GM21526 (cell line): ENCODE results near the gene DMPK.

Experiments
- ATAC-seq: cut with Tn5 transposase; IDR thresholded peaks from one replicate; pipeline ENCODE4 v1.9.1; 2021; ENCODE audit warnings: moderate library complexity; ENCODE audit not compliant: unreplicated experiment, low FRiP score

Gene DMPK

GRCh38 chr19:45771311-45771933 lies 10.9 kb downstream of the DMPK start:
- no peak for ATAC-seq

DNA sequence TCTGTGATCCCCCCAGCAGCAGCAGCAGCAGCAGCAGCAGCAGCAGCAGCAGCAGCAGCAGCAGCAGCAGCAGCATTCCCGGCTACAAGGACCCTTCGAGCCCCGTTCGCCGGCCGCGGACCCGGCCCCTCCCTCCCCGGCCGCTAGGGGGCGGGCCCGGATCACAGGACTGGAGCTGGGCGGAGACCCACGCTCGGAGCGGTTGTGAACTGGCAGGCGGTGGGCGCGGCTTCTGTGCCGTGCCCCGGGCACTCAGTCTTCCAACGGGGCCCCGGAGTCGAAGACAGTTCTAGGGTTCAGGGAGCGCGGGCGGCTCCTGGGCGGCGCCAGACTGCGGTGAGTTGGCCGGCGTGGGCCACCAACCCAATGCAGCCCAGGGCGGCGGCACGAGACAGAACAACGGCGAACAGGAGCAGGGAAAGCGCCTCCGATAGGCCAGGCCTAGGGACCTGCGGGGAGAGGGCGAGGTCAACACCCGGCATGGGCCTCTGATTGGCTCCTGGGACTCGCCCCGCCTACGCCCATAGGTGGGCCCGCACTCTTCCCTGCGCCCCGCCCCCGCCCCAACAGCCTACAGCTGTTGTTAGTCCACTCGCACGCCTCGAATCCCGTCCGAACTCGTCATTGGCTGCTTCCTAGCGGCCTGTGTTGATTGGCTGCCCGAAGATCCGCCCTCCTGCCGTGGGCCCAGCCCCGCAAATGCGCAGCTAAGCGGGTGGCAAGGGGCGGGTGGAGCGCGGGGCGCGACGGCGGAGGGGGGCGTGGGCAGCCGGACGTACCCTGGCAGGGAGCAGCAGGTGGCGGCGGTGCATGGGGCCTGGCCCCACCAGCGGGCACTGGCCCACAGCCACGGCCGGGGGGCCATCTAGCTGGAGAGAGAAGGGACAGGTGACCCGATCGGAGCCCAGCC lies 11.8 kb downstream of the DMPK start:
- peak; percentile 42 for ATAC-seq

GRCh38 chr19:45769821-45770191 lies 12.5 kb downstream of the DMPK start:
- ATAC-seq: no peak

DNA sequence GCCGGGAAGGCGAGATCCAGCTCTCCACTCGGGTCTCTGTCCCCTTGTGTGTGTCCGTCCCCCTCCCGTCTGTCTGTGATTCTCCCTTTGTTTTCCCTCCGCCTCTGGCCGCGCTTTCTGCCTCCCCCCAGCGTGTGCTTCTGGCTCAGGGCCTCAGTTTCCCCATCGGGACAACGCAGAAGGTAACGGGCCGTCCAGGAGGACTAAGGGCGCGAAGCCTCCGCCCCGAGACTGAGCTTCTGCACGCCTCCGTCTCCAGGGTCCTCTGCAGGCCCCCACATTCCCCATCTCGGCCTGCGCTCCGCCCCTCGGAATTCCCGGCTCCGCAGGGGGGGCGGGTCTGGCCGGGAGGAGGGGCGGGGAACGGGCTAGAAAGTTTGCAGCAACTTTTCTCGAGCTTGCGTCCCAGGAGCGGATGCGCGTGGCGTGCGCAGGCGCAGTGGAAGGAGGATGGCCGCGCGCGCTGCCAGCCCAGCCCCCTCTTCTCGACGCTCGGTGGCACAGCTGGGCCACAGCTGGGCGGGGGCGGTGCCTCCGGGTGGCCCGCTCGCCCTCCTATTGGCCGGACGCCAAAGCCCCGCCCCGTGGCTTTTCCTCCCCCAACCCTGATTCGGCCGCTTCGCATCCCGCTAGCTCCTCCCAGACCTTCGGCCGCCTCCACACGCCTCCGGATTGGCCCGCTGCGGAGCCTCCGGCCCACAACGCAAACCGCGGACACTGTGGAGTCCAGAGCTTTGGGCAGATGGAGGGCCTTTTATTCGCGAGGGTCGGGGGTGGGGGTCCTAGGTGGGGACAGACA lies 13.1 kb downstream of the DMPK start, which contains the start of gene SIX5:
SIX5 (minus strand) TSS at position 269 of the 799 bp plus-strand sequence. CDS start 408 bp downstream, outside the sequence.
- peak; percentile 64 for ATAC-seq

DNA sequence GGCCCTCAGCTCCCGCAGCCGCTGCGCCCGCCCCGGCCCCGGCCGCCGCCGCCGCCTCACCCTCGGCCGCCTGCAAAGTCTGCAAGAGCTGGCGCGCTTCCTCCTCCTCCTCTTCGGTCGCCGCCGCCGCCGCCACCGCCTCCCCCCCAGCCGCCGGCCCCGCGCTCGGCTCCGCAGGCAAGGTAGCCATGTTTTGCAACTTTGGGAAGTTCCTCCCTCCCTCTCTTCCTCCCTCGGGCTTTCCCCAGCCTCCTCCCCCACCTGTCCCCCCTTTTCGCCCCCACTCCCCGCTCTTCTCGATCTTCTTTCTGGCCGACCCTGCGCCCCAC lies 13.7 kb downstream of the DMPK start:
- no peak for ATAC-seq

DNA sequence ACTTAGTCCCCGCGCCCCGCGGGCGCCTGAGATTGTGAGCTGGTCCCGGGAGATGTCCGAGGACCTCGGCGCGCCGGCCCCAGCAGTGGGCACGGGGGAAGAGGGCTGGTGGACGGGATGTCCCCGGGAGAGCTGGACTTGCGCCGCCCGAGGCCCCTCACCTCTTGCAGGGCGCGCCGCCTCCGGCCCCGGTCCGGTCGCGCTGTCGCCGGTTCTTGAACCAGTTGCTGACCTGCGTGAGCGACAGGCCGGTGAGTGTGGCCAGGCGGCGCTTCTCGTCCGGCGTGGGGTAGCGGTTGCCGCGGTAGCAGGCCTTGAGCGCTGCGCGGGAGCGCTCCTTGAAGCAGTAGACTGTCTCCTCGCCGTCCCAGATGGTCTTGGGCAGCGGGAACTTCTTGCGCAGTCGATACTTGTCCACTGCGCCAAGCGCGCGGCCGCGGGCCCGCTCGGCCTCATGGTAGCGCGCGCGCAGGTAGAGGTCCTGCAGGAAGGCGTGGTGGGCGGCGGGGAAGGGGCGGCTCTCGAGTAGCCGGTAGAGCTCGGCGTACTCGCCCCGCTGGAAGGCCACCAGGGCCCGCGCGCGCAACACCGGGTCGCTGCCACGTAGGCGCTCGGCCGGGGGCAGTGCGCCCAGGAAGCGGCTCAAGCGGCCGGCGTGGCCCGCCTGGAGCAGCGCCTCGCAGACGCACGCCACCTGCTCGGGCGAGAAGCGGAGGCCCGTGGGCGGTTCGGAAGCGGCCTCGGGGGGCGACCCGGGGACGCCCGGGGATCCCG lies 14.2 kb downstream of the DMPK start:
- no peak for ATAC-seq

DNA sequence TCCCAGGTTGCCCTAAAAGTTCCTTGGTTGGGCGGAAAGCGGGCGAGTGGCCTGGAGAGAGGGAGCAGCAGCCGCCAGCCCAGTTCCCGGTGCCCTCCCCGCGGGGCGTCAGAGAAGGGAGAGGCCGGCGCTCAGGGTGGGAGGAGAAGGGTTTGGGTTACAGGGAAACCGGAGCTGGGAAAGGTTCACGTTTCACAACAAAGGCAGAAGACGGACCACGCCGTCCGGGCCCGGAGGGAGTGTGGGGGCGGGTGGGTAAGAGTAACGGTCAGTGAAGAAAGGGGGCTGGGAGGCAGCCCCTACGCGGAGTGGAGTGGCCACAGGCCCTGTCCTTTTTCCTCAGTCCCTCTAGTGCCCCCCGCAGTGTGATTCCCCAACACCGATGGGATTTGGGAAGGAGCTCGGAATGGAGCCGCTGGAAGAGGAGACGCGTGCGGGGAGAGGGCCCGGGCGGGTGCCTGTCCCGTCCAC lies 14.8 kb downstream of the DMPK start:
- no peak for ATAC-seq

- no peak for ATAC-seq
Measured at GRCh38 chr19:45766869-45767346, 15.4 kb downstream of the DMPK start.

GRCh38 chr19:45766296-45766868 lies 15.9 kb downstream of the DMPK start:
- no peak for ATAC-seq

DNA sequence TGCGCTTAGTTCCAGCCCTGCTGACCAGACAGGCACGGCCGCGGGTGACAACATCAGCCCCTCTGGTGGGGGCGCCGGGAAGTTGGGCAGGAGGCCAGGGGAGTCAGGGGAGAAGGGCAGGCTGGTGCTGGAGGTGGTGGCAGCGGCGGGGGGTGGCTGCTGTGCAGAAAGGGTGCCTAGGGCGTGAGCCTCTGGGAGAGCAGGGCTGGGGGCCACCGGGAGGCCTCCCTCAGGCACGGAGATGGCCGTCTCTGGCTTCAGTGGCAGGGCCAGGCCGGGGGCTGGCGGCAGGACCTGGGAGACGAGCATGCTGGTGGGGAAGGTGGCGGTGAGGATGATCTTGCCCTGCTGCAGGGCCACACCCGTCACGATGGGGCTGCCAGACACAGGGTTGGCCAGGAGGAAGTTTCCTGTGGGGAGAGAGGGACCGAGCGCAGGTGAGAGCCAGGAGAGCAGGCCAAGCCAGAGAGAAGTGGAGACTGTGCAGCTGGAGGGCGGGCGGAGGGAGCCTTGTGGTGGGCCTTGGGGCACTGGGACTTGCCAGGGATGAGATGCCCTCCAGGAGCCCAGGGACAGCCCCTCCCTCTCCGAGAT lies 16.5 kb downstream of the DMPK start:
- no peak for ATAC-seq

DNA sequence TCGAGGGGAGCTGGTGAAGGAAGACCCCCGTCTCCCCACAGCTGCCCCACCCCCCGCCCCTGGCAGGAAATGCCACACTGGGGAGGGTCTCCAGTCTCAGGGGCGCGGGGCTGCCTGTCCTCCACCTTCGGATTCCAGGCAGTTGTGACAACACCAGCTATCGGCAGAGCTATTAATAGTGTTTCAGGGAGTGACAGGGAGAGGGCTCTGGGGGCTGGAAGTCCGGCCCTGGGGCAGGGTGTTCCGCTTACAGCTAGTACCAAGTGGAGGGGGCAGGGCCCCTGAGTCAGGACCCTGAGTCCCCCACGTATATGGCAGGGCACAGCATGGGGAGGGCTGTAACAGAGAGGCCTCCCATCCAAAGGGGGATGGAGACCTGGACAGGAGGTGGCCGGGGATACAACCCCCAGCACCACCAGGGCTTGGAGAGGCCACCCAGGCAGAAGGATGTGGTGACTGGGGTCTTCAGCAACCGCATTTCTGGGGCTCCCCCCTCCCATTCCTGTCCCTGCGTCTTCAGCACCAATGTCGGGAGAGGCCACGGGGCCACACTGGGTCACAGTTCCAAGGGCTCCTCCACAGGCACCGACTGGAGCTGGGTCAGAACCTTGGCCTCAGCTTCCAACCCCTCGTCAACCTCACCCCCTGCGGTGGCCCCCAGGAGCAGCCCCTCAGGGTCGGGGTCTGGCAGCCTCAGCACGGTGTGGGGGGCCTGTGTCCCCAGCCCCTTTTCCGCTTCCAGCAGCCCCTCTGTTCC lies 17.2 kb downstream of the DMPK start:
- ATAC-seq: no peak

DNA sequence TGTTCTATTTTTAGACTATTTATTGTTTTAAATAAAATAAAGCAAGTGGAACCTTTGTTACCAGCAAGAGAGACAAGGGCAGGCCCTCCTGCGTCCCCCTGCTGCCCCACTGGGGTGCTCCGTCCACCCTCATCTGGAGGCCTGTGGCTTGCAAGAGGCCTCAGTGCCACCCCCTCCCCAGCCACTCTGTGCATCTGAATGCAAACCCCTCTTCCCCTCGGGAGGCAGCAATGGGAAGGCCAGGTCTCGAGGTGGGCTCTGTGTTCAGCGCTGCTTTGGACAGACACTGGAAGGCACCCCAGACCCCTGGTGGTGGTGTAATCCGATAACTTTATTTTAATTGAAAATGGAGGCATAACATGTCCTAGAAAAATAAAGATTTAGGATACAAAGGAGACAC lies 17.8 kb downstream of the DMPK start:
- no peak for ATAC-seq

GRCh38 chr19:45763691-45764294 lies 18.5 kb downstream of the DMPK start:
- ATAC-seq: no peak

GRCh38 chr19:45762870-45763631 lies 19.2 kb downstream of the DMPK start:
- ATAC-seq: no peak

DNA sequence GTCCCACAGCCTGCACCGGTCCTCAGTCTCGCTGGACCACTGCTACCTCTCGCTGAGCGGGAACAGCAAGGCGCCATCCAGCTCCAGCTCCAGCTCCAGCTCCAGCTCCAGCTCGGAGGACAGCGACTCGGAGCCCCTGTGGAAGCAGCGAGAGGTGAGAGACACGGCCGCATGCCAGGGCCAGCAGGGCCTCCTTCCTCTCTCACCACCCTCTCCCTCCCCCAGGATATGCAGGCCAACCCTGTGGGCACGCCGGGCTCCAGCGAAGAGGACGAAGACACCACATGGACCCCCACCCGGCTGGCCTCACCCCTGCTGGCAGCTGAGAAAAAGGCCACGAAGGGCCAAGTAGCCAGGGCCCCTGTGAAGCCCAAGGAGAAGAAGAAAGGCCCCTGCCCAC lies 20.6 kb downstream of the DMPK start:
- no peak for ATAC-seq

DNA sequence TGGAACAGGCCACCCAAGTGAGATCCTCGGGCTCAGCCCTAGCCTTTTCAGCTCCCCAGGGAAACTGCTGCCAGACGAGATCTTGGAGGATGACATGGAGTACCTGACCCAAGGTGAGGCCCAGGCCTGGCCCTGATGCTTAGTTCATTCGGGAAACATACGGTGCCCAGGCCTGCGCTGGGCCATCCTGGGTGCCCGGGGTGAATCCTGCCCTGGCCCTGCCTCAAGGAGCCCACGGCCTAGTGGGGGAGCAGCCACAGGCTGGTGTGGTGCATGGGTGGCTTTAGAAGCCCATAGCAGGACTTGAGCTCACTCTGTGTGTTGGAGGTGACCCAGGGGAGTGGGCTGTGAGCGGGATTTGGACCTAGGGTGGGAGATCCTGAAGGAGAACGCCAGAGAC lies 23.4 kb downstream of the DMPK start:
- no peak for ATAC-seq

DNA sequence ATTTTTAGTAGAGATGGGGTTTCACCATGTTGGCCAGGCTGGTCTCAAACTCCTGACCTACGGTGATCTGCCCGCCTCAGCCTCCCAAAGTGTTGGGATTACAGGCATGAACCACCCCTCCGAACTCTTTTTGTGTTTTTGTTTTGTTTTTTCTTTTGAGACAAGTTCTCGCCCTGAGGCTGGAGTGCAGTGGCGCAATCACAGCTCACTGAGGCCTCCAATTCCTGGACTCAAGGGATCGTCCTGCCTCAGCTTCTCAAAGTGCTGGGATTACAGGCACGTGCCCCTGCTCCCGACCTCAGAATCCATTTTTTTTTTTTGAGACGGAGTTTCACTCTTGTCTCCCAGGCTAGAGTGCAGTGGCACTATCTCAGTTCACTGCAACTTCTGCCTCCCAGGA lies 24.6 kb downstream of the DMPK start:
- no peak for ATAC-seq

- no peak for ATAC-seq
Measured at GRCh38 chr19:45754323-45754722, 28.0 kb downstream of the DMPK start.
